Measurements from ENCODE around the gene MYO1E. TPM values are rescaled to one million over a fixed set of nuclear protein-coding genes. Genes with fewer than 3 reads are reported as not detected.

Gene MYO1E
- total RNA-seq, 2 experiments from 2014 or later: 1.5 to 26.5 TPM

DNA sequence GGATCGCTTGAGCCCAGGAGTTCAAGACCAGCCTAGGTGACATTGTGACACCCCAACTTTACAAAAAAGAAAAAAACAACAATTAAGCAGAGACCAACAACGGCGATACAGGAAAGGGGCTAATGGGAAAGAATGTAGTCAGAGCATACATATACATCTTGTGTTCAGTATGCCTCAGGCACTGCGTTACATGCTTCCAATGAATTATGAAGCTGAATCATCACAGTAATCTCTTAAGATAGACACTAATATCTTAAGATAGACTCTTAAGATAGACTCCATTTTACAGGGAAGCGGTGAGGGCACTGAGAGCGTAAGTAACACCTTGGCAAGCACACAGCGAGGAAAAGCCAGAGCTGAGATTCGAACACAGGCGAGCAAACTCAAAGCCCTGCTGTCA is 172.1 kb downstream of the MYO1E start:
- H3K4me3 ChIP-seq (ENCODE audit: low read depth, low read length, poor library complexity, severe bottlenecking): no peak overlapping the region
- ChIA-PET CTCF (ENCODE audit: unreplicated experiment) (no interaction called here), POLR2A (interaction anchor here (0.6 to 0.7 kb wide), 3 partner anchors 10 to 372 kb away, joined by 3 read pairs; no protein-coding TSS in a partner anchor)
- no TSS peak for BruUV-seq (replicated peaks)
- H3K36me3 ChIP-seq (ENCODE audit: insufficient read depth, low read length): no peaks in the 10 kb centered on the region
- H3K9me2 ChIP-seq (ENCODE audit: insufficient read depth, low read length): no peaks in the 10 kb centered on the region
- H3K79me2 ChIP-seq (ENCODE audit: insufficient read depth, low read depth, low read length): no peaks in the 10 kb centered on the region
- H3K9me3 ChIP-seq (ENCODE audit: low read length): no peaks in the 10 kb centered on the region
- intact Hi-C loops (cut with micrococcal nuclease; ENCODE audit: unreplicated experiment): no loop called here
- H3K4me2 ChIP-seq (ENCODE audit: low read length): no peak overlapping the region
- DNase-seq (ENCODE audit: low spot score): no peak
- no peaks in the 10 kb centered on the region for H4K20me1 ChIP-seq (ENCODE audit: insufficient read depth, low read length)
- no peak overlapping the region for H3K27ac ChIP-seq (ENCODE audit: low read depth, low read length, poor library complexity, severe bottlenecking)
- TF ChIP-seq EZH2phosphoT487 (IDR thresholded peaks at IDR 0.05; ENCODE audit: borderline replicate concordance, low read depth, low read length): no peak
- TF ChIP-seq, protein P1, sequence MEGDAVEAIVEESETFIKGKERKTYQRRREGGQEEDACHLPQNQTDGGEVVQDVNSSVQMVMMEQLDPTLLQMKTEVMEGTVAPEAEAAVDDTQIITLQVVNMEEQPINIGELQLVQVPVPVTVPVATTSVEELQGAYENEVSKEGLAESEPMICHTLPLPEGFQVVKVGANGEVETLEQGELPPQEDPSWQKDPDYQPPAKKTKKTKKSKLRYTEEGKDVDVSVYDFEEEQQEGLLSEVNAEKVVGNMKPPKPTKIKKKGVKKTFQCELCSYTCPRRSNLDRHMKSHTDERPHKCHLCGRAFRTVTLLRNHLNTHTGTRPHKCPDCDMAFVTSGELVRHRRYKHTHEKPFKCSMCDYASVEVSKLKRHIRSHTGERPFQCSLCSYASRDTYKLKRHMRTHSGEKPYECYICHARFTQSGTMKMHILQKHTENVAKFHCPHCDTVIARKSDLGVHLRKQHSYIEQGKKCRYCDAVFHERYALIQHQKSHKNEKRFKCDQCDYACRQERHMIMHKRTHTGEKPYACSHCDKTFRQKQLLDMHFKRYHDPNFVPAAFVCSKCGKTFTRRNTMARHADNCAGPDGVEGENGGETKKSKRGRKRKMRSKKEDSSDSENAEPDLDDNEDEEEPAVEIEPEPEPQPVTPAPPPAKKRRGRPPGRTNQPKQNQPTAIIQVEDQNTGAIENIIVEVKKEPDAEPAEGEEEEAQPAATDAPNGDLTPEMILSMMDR (conservative IDR thresholded peaks at IDR 0.05; ENCODE audit: low read length): no peak
- no peak overlapping the region for H2AFZ ChIP-seq (ENCODE audit: low read length)
- H3K4me1 ChIP-seq (ENCODE audit: insufficient read depth, low read length, poor library complexity, severe bottlenecking): no peaks in the 10 kb centered on the region

DNA sequence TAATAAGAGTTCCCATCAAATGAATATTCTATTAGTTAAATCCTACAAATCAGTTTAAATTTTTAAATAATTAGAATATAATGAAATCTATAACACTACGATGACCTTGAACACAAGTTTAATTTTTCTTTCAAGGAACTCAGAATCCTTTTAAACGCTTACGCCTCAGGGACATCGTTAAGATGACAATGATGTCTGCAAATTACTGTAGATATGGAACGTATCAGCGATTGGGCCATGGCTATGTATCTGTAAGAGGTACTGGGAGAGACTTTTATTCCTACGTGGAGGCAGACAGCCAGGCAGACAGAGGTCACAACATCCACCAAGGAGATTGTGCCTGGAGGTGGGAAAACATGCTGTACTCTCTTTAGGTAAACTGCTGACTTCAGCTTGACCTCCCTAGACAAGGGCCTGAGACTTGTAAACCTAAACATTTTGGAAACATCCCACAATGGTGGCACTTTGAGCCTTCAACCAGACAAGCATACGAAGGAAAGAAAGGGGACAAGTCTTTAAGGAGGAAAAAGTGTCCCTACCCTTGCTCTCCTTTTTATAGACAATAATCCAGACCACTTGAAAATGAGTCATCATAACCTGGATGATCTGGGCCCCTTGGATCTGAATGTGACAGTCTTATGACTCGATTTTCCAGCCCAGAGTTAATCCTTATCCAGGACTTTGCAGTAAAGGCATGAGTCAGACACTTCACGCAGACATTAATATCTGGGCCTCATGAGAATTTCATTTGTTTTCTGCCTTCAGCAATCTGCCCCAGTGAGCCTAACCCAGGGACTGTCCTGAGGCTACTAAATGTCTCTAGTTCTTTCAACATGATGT is 172.8 kb downstream of the MYO1E start:
- Histone ChIP-seq H3K4me1 (ENCODE audit: insufficient read depth, low read length, poor library complexity, severe bottlenecking) (no peaks in the 10 kb centered on the region), H3K79me2 (ENCODE audit: insufficient read depth, low read depth, low read length) (no peaks in the 10 kb centered on the region), H3K9me2 (ENCODE audit: insufficient read depth, low read length) (no peaks in the 10 kb centered on the region), H3K4me3 (ENCODE audit: low read depth, low read length, poor library complexity, severe bottlenecking) (no peak overlapping the region), H3K36me3 (ENCODE audit: insufficient read depth, low read length) (no peaks in the 10 kb centered on the region), H2AFZ (ENCODE audit: low read length) (no peak overlapping the region), H3K9me3 (ENCODE audit: low read length) (no peaks in the 10 kb centered on the region), H3K27ac (ENCODE audit: low read depth, low read length, poor library complexity, severe bottlenecking) (no peak overlapping the region), H4K20me1 (ENCODE audit: insufficient read depth, low read length) (no peaks in the 10 kb centered on the region), H3K4me2 (ENCODE audit: low read length) (no peak overlapping the region)
- ChIA-PET CTCF (ENCODE audit: unreplicated experiment) (no interaction called here), POLR2A (no interaction called here)
- BruUV-seq (replicated peaks): no TSS peak
- no peak for TF ChIP-seq EZH2phosphoT487 (IDR thresholded peaks at IDR 0.05; ENCODE audit: borderline replicate concordance, low read depth, low read length)
- TF ChIP-seq, protein P1 (conservative IDR thresholded peaks at IDR 0.05; ENCODE audit: low read length): no peak
- no peak for DNase-seq (ENCODE audit: low spot score)
- intact Hi-C loops (cut with micrococcal nuclease; ENCODE audit: unreplicated experiment): no loop called here

DNA sequence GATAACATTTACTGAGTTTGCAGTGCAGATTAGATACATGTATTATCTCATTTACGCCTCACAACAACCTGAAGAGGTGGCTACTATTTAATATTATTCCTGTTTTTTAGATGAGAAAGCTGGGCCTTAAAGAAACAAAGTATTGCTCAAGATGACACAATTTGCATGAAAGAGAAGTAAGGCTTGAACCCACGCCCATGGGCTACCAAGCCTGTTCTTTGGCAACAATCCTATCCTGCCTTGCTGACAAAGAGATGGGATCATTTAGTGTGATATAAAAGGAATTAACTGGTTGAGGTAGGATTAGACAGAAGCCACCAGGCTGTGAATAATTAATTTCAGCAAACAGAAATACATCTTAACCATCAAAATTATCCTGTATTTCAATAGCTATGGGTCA is 175.2 kb downstream of the MYO1E start:
- BruUV-seq (replicated peaks): no TSS peak
- ChIA-PET POLR2A (interaction anchor here (0.5 kb wide), 1 partner anchor 103 kb away, joined by 3 read pairs; no protein-coding TSS in a partner anchor), CTCF (ENCODE audit: unreplicated experiment) (no interaction called here)
- Histone ChIP-seq H3K9me3 (ENCODE audit: low read length) (no peaks in the 10 kb centered on the region), H3K4me2 (ENCODE audit: low read length) (no peak overlapping the region), H4K20me1 (ENCODE audit: insufficient read depth, low read length) (no peaks in the 10 kb centered on the region), H3K27ac (ENCODE audit: low read depth, low read length, poor library complexity, severe bottlenecking) (no peak overlapping the region), H3K4me1 (ENCODE audit: insufficient read depth, low read length, poor library complexity, severe bottlenecking) (no peaks in the 10 kb centered on the region), H2AFZ (ENCODE audit: low read length) (no peak overlapping the region), H3K4me3 (ENCODE audit: low read depth, low read length, poor library complexity, severe bottlenecking) (no peak overlapping the region), H3K79me2 (ENCODE audit: insufficient read depth, low read depth, low read length) (no peaks in the 10 kb centered on the region), H3K36me3 (ENCODE audit: insufficient read depth, low read length) (no peaks in the 10 kb centered on the region), H3K9me2 (ENCODE audit: insufficient read depth, low read length) (no peaks in the 10 kb centered on the region)
- no peak for DNase-seq (ENCODE audit: low spot score)
- intact Hi-C loops (cut with micrococcal nuclease; ENCODE audit: unreplicated experiment): no loop called here
- TF ChIP-seq, protein P1 (conservative IDR thresholded peaks at IDR 0.05; ENCODE audit: low read length): no peak
- TF ChIP-seq EZH2phosphoT487 (IDR thresholded peaks at IDR 0.05; ENCODE audit: borderline replicate concordance, low read depth, low read length): no peak

Measured in OCI-LY7 (cell line).